B cell (primary cell): ENCODE measurements around the gene CCDC28B. TPM values are rescaled to one million over a fixed set of nuclear protein-coding genes. Genes with fewer than 3 reads are reported as not detected.

ENCODE experiments used
- ATAC-seq: fragments of 200-7000 bp; cut with Tn5 transposase; one replicate; pipeline ENCODE4 v1.10.0; 2021; ENCODE audit warnings: low read depth, mild to moderate bottlenecking, moderate number of reproducible peaks, moderate library complexity
- CTCF ChIA-PET: fragments of 350-600 bp; sonication (Branson Sonifier 250); formaldehyde crosslinking; loops from one replicate; lab custom pipeline; 2021; ENCODE audit warnings: antibody characterized with exemption, inconsistent platforms; lab: Charles Lee
- POLR2A ChIA-PET: fragments of 350-600 bp; sonication (Branson Sonifier 250); formaldehyde crosslinking; loops from one replicate; lab custom pipeline; 2021; ENCODE audit warnings: antibody characterized with exemption; lab: Charles Lee
- DNase-seq: peaks from one replicate; pipeline ENCODE4 v3.0.0; 2013
- H2AFZ ChIP-seq: 2 replicates; pipeline ENCODE4 v1.6.1; 2012; ENCODE audit warnings: mild to moderate bottlenecking, low read depth, low read length; ENCODE audit not compliant: insufficient read depth, poor library complexity, severe bottlenecking
- H3K27ac ChIP-seq, 2 donors: 1 replicate in 1 of 2; 2 replicates in 1 of 2; pipeline ENCODE4 v1.5.1; 2012 to 2013; ENCODE audit warnings: low read length in 2 of 2, mild to moderate bottlenecking in 2 of 2, moderate library complexity in 1 of 2
- H3K27me3 ChIP-seq, 4 experiments: fragments of 200-600 bp in 1 of 4; sonication (generic) in 1 of 4; replicated peaks in 1 of 4; 1 replicate in 2 of 4; 2 replicates in 2 of 4; pipeline versions ENCODE4 v1.6.1 to v1.7.0; 2013 to 2016; ENCODE audit warnings: low read length in 3 of 4, mild to moderate bottlenecking in 2 of 4, mixed read lengths in 1 of 4, moderate library complexity in 1 of 4; ENCODE audit not compliant: insufficient read depth in 4 of 4, control insufficient read depth in 3 of 4; ENCODE audit errors: control extremely low read depth in 1 of 4
- H3K36me3 ChIP-seq, 2 experiments: replicated peaks in 1 of 2; 1 replicate in 1 of 2; 2 replicates in 1 of 2; pipeline versions ENCODE4 v1.6.1 to v1.7.1; 2013; ENCODE audit warnings: low read length in 1 of 2; ENCODE audit not compliant: insufficient read depth in 2 of 2, control insufficient read depth in 1 of 2; ENCODE audit errors: control extremely low read depth in 1 of 2, extremely low read depth in 1 of 2
- H3K4me1 ChIP-seq, 2 donors: fragments of 200-600 bp in 1 of 2; sonication (generic) in 1 of 2; 1 replicate in 1 of 2; 2 replicates in 1 of 2; pipeline versions ENCODE4 v1.5.1 to v1.6.1; 2013 to 2017; ENCODE audit warnings: low read length in 2 of 2; ENCODE audit not compliant: control insufficient read depth in 2 of 2, insufficient read depth in 2 of 2
- H3K4me2 ChIP-seq: replicated peaks from 2 replicates; pipeline ENCODE3; 2012; ENCODE audit warnings: mild to moderate bottlenecking, low read depth, low read length; ENCODE audit not compliant: poor library complexity, severe bottlenecking
- H3K4me3 ChIP-seq, 5 experiments: fragments of 200-600 bp in 1 of 5; sonication (generic) in 1 of 5; 1 replicate in 3 of 5; 2 replicates in 2 of 5; pipeline versions ENCODE4 v1.5.1 to v1.7.0; 2011 to 2016; ENCODE audit warnings: low read length in 4 of 5, mild to moderate bottlenecking in 4 of 5, low read depth in 2 of 5, control low read depth in 1 of 5, moderate library complexity in 1 of 5; ENCODE audit not compliant: insufficient read depth in 1 of 5; ENCODE audit errors: control extremely low read depth in 1 of 5, extremely low read depth in 1 of 5
- H3K79me2 ChIP-seq: fragments of 200-600 bp; sonication (generic); one replicate; pipeline ENCODE4 v1.6.0; 2016; ENCODE audit warnings: low read length; ENCODE audit not compliant: control insufficient read depth, insufficient read depth
- H3K9ac ChIP-seq: fragments of 200-600 bp; sonication (generic); 2 replicates; pipeline ENCODE4 v1.6.1; 2017; ENCODE audit warnings: mild to moderate bottlenecking, low read length, moderate library complexity
- H3K9me3 ChIP-seq, 3 donors: one replicate each; pipeline versions ENCODE4 v1.6.1 to v1.7.1; 2013; ENCODE audit warnings: low read length in 2 of 3; ENCODE audit not compliant: control insufficient read depth in 2 of 3, insufficient read depth in 1 of 3; ENCODE audit errors: control extremely low read depth in 1 of 3
- H4K20me1 ChIP-seq: 2 replicates; pipeline ENCODE4 v1.6.0; 2012; ENCODE audit warnings: mild to moderate bottlenecking, low read length; ENCODE audit not compliant: insufficient read depth, control insufficient read depth, poor library complexity, severe bottlenecking
- H3K27ac Mint-ChIP-seq: one replicate; pipeline ENCODE4 v1.8.0; 2021; ENCODE audit warnings: mixed read lengths
- H3K27me3 Mint-ChIP-seq: one replicate; pipeline ENCODE4 v1.8.0; 2021; ENCODE audit warnings: mixed read lengths
- H3K4me1 Mint-ChIP-seq: one replicate; pipeline ENCODE4 v1.8.0; 2021; ENCODE audit warnings: mixed read lengths
- H3K4me3 Mint-ChIP-seq: one replicate; pipeline ENCODE4 v1.8.0; 2021; ENCODE audit warnings: mixed read lengths
- H3K9me3 Mint-ChIP-seq: one replicate; pipeline ENCODE4 v1.8.0; 2022; ENCODE audit warnings: mixed read lengths; ENCODE audit not compliant: insufficient read depth
- EZH2 ChIP-seq: IDR thresholded peaks from 2 replicates; pipeline ENCODE4 v1.6.1; 2012; ENCODE audit warnings: borderline replicate concordance, low read depth, mild to moderate bottlenecking, moderate library complexity, low read length; ENCODE audit not compliant: insufficient read depth, poor library complexity, severe bottlenecking
- WGBS: methylation state at CpG from one replicate; pipeline ENCODE4 v1.1.5; 2013; ENCODE audit warnings: missing lambda C conversion rate; ENCODE audit not compliant: insufficient coverage; 5-methylcytosine and 5-hydroxymethylcytosine counted together
- intact Hi-C: fragments of 100-400 bp; cut with micrococcal nuclease; formaldehyde crosslinking; loops from one replicate; pipeline ENCODE4 v1.10.0; 2022
- polyA plus RNA-seq: library from polyadenylated mRNA; depleted of rRNA; stranded (reverse); fragments of >200 nt; gene quantifications from 2 replicates; pipeline ENCODE4 v1.2.3, GENCODE V29; 2012
- total RNA-seq, 2 donors: library from RNA; stranded (reverse); fragments of 120-200 nt in 1 of 2; gene quantifications; 1 replicate in 1 of 2; 2 replicates in 1 of 2; pipeline versions ENCODE4 v1.2.3 to v1.2.4, GENCODE V29; 2013 to 2022
- TF ChIP-seq, protein P1 (sequence below): fragments of 200-600 bp; IDR thresholded peaks from one replicate; pipeline ENCODE4 v1.8.0; 2022; ENCODE audit warnings: antibody characterized with exemption, mild to moderate bottlenecking

CCDC28B gene
- total and polyA plus RNA-seq, 2 donors (not counting 1 experiment from before 2014, with no cell fraction given): 7.8 to 8.0 TPM

DNA sequence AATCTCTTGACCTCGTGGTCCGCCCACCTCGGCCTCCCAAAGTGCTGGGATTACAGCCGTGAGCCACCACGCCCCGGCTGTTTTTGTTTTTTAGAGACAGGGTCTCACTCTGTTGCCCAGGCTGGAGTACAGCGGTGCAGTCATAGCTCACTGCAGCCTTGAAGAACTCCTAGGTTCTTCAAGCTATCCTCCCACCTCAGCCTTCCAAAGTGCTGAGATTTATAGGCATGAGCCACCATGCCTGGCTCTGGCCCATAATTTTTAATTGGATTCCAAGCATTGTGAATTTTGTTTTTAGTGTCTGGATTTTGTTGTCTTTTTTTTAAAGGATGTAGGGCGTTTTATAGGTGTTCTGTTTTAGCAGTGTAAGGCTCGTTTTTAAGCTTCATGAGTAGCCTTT lies 49.5 kb upstream of the CCDC28B start:
- Histone ChIP-seq H3K9me3 (peaks cover 2 to 25% (median 14%) of the 10 kb centered on the region in 3 donors), H3K27ac (no peak overlapping the region), H3K27me3 (no peaks in the 10 kb centered on the region), H4K20me1 (peaks cover 68% of the 10 kb centered on the region), H3K4me2 (no peak overlapping the region), H3K36me3 (peaks cover 2 to 16% of the 10 kb centered on the region in 2 experiments), H3K4me3 (no peak overlapping the region), H3K79me2 (peaks cover 80% of the 10 kb centered on the region), H3K4me1 (no peaks in the 10 kb centered on the region), H2AFZ (no peak overlapping the region), H3K9ac (no peak overlapping the region)
- Mint-ChIP-seq H3K9me3 (peaks cover 3% of the 10 kb centered on the region), H3K27ac (no peak overlapping the region), H3K4me1 (peaks cover 8% of the 10 kb centered on the region), H3K4me3 (no peak overlapping the region), H3K27me3 (no peaks in the 10 kb centered on the region)
- no peak for TF ChIP-seq EZH2
- TF ChIP-seq, protein P1, sequence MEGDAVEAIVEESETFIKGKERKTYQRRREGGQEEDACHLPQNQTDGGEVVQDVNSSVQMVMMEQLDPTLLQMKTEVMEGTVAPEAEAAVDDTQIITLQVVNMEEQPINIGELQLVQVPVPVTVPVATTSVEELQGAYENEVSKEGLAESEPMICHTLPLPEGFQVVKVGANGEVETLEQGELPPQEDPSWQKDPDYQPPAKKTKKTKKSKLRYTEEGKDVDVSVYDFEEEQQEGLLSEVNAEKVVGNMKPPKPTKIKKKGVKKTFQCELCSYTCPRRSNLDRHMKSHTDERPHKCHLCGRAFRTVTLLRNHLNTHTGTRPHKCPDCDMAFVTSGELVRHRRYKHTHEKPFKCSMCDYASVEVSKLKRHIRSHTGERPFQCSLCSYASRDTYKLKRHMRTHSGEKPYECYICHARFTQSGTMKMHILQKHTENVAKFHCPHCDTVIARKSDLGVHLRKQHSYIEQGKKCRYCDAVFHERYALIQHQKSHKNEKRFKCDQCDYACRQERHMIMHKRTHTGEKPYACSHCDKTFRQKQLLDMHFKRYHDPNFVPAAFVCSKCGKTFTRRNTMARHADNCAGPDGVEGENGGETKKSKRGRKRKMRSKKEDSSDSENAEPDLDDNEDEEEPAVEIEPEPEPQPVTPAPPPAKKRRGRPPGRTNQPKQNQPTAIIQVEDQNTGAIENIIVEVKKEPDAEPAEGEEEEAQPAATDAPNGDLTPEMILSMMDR: no peak
- ATAC-seq (no peak), DNase-seq (no peak)
- CTCF ChIA-PET: interaction anchor here (0.6 to 1.1 kb wide), 3 partner anchors 42 to 370 kb away, joined by 3 to 4 read pairs (median 3); no protein-coding TSS in a partner anchor
- intact Hi-C loops: no loop called here
- 97% methylated on average over 7 of the region's 9 CpGs for WGBS
- POLR2A ChIA-PET: no interaction called here

DNA sequence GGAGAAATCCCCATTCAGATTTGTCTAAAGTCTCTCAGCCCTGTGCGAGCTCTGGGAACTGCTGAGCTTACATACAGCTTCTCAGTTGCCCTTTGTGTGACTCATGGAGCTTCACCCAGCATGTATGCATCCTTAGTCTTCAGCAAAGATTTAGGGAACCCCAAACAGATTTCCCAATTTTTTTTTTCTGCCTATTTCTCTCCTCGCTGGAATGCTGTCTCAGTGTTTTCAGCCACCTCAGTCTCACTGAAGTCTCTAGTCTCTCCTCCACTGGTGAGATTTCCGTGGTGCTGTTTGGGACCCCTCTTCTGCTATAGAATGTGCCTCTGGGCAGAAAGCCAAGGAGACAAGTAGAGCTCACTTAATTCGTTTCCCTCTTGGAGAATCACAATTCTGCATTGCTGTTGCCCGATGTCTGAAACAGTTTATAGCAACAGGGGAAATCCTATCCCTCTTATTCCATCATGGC lies 49.0 kb upstream of the CCDC28B start:
- Mint-ChIP-seq H3K4me1 (peaks cover 5% of the 10 kb centered on the region), H3K4me3 (no peak overlapping the region), H3K27me3 (no peaks in the 10 kb centered on the region), H3K27ac (no peak overlapping the region), H3K9me3 (peaks cover 3% of the 10 kb centered on the region)
- Histone ChIP-seq H2AFZ (no peak overlapping the region), H4K20me1 (peaks cover 73% of the 10 kb centered on the region), H3K79me2 (peaks cover 83% of the 10 kb centered on the region), H3K27me3 (no peaks in the 10 kb centered on the region), H3K9me3 (peaks cover 2 to 25% (median 14%) of the 10 kb centered on the region in 3 donors), H3K9ac (no peak overlapping the region), H3K4me2 (no peak overlapping the region), H3K27ac (no peak overlapping the region), H3K4me3 (no peak overlapping the region), H3K4me1 (no peaks in the 10 kb centered on the region), H3K36me3 (peaks cover 5 to 21% of the 10 kb centered on the region in 2 experiments)
- intact Hi-C loops: no loop called here
- DNase-seq (no peak), ATAC-seq (no peak)
- CTCF ChIA-PET: no interaction called here
- POLR2A ChIA-PET: no interaction called here
- WGBS: 92% methylated on average over 4 of the region's 5 CpGs
- TF ChIP-seq EZH2: no peak
- TF ChIP-seq, protein P1: no peak
